GM12872 (cell line): ENCODE data around the gene PCF11.

Source experiments
- TF ChIP-seq, protein P1 (sequence below): IDR thresholded peaks from 3 replicates; pipeline ENCODE4 v1.5.1; 2011; ENCODE audit warnings: low read depth, mild to moderate bottlenecking, low read length, moderate library complexity; ENCODE audit not compliant: insufficient read depth

PCF11 gene

DNA sequence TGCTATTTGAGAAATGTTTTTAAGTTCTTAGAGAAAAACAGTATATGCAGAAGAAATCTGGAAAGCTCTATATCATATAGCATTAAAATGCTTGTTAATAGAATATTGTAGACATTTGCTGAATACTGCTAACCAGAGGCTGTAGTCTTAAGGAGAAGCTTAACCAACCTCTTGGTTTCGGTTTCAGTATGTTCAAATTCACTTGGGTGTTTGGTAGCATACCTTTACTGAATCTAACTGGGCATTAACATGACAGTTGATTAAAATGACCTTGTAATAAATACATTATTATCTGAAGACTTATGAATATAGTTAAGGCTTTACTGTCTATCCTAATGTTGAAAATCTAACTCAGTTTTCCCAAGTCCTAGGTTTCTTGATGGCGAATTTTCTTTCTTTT lies 5.4 kb downstream of the PCF11 start:
- TF ChIP-seq, protein P1, sequence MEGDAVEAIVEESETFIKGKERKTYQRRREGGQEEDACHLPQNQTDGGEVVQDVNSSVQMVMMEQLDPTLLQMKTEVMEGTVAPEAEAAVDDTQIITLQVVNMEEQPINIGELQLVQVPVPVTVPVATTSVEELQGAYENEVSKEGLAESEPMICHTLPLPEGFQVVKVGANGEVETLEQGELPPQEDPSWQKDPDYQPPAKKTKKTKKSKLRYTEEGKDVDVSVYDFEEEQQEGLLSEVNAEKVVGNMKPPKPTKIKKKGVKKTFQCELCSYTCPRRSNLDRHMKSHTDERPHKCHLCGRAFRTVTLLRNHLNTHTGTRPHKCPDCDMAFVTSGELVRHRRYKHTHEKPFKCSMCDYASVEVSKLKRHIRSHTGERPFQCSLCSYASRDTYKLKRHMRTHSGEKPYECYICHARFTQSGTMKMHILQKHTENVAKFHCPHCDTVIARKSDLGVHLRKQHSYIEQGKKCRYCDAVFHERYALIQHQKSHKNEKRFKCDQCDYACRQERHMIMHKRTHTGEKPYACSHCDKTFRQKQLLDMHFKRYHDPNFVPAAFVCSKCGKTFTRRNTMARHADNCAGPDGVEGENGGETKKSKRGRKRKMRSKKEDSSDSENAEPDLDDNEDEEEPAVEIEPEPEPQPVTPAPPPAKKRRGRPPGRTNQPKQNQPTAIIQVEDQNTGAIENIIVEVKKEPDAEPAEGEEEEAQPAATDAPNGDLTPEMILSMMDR: no peak

DNA sequence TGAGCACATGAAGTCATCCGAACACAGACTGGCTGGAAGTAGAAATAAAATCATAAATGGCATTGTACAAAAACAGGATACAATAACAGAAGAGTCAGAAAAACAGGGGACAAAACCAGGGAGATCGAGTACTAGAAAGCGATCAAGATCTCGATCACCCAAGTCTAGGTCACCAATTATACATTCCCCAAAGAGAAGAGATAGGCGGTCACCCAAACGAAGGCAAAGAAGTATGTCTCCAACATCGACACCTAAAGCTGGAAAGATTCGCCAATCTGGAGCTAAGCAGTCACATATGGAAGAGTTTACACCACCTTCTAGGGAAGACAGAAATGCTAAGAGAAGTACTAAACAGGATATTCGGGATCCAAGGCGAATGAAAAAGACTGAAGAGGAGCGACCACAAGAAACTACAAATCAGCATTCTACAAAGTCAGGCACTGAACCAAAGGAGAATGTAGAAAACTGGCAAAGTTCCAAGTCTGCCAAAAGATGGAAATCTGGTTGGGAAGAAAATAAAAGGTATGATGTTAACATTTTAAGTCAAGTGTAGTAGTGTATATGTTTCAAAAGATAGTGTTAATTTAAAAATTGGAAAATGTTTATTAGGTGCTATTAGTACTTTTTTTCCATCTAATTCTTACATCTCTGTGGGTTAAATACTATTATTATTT lies 9.4 kb downstream of the PCF11 start:
- TF ChIP-seq, protein P1: no peak

DNA sequence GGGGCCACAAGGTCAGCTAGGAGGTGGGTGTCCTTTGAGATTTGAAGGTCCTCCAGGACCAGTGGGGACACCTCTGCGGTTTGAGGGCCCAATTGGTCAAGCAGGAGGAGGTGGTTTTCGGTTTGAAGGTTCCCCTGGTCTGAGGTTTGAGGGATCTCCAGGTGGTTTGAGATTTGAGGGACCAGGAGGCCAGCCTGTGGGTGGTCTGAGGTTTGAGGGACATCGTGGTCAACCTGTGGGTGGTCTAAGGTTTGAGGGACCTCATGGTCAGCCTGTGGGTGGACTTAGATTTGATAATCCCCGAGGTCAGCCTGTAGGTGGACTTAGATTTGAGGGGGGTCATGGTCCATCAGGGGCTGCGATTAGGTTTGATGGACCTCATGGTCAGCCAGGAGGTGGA lies 11.8 kb downstream of the PCF11 start:
- TF ChIP-seq, protein P1: no peak

DNA sequence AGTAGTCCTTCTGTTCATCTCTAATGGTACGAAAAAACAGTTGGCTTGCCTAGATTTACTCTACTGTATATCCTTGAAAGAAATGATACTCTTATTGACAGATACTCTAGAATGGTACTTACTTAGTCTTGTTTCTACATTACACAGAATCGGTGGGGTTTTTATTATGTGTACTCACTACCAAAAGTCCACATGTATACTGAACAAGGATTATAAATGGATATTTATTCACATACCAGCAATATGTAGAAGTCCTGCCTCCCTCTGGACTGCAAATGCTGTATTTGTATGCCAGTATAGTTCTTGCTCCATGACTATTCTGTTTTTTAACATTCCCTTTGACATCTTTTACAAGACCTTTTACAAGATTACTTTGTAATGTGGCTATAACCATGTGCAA lies 13.9 kb downstream of the PCF11 start:
- TF ChIP-seq, protein P1: no peak

DNA sequence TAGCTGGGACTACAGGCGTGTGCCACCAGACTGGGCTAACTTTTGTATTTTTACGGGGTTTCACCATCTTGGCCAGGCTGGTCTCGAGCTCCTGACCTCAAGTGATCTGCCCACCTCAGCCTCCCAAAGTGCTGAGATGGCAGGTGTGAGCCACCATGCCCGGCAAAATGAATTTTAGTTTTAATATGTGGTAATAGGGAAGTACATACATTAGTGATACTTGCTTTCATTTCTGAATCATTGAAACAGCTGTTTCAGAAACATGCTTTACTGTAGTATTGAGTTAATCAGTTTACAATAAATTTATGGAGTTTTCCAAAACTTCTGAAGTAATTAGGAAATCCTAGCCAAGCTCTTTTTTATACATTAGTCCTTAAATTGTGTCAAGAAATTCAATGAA lies 15.6 kb downstream of the PCF11 start:
- TF ChIP-seq, protein P1: no peak

DNA sequence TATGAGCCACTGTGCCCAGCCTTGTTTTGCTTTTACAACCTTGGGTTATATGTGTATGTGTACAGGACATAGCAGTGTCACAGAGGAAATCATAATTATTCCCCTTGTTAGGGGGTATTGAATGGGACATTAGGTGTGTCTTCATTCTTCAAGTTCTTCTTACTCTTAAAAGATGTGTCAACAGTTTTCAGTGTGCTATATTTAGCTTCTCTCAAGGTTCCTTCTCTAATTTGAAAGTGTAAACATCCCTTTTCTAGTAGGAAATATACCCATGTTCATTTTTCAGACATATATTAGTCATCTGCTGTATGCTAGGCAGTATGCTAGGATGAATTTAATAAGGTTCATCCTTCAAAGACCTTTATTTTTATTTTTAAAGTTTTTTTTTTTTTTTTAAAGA lies 17.1 kb downstream of the PCF11 start:
- TF ChIP-seq, protein P1: no peak

DNA sequence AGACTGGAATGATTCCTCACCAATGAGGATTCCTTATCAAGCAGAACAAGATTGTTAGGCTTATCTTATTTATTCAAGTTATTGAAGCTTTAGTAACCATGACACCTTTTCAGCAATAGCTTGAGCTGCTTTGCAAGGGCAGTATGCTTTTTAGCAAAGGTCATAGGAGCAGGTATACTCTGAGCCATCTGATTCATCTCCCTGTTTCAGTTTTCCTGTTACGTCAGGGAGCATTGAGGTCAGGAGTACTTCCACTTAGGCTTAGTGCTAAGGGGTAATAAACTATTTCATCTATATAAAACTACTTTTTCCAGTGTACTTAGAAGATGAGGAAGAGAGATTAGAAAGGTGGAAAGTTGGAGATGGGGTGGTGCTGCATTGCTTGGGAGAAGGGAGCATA lies 18.9 kb downstream of the PCF11 start:
- TF ChIP-seq, protein P1: no peak
